GM19372 (cell line): Measurements from ENCODE around the gene SQSTM1.
"Not testable (repeated sequence)": the region's sequence is repeated elsewhere in the genome, so short reads cannot be mapped to it uniquely, and the experiment has no call there.

Source experiments
- ATAC-seq: cut with Tn5 transposase; IDR thresholded peaks from one replicate; pipeline ENCODE4 v1.9.1; 2021; ENCODE audit warnings: mild to moderate bottlenecking, low read depth, moderate library complexity; ENCODE audit not compliant: unreplicated experiment

The SQSTM1 gene

GRCh38 chr5:179823937-179824744, 3.4 kb downstream of the SQSTM1 start:
- ATAC-seq, result no peak

DNA sequence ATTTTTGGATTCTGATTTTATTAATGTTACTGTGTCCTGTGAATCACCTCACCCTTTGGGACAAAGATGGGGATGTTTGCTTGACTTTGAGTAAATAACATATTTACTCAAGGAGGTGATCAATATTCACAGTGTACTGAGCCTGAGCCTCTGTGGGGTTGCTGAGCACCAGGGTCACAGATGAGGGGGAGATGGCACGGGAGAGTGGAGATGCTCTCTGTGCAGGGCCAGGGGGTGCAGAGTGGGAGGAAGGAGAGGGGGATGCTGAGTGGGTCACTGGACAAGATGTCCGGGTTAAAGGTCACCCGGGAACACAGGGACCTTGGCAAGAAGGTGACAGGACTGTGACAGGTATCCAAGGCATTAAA, 4.0 kb downstream of the SQSTM1 start:
- ATAC-seq, result no peak

GRCh38 chr5:179825655-179826182, 5.0 kb downstream of the SQSTM1 start:
- ATAC-seq, result no peak

- no peak for ATAC-seq
Observed at GRCh38 chr5:179827680-179828079, 7.0 kb downstream of the SQSTM1 start.

DNA sequence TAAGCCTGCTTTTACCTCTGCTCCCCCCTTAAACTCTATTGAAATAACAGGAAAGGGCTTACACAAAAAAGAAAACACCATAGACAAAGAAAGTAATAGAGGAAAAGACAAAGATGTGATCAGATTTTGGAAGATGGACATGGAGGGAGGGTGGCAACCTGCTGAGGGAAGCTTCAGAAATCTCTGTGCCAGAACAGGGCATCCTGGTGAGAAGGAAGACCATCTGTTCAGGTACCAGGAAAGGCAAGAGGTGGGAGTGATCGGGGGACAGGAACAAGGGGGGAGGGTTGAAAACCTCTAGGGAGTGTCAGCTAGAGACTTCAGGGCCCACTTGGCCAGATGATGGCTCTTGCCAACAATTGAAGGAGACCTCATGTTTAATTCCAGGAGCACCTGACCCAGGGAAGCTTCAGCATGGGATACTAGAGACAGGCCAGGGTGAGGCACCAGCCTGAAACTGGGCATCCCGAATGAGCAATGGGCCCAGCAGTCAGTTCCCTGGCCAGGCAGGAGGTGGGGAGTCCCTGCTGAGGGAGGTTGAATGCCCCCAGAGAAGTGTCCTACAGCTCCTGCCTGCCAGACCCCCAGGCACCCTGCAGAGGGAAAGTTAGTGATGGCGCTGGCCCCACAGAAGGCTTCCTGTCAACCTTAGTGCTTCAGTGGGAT, 8.2 kb downstream of the SQSTM1 start:
- no peak for ATAC-seq

DNA sequence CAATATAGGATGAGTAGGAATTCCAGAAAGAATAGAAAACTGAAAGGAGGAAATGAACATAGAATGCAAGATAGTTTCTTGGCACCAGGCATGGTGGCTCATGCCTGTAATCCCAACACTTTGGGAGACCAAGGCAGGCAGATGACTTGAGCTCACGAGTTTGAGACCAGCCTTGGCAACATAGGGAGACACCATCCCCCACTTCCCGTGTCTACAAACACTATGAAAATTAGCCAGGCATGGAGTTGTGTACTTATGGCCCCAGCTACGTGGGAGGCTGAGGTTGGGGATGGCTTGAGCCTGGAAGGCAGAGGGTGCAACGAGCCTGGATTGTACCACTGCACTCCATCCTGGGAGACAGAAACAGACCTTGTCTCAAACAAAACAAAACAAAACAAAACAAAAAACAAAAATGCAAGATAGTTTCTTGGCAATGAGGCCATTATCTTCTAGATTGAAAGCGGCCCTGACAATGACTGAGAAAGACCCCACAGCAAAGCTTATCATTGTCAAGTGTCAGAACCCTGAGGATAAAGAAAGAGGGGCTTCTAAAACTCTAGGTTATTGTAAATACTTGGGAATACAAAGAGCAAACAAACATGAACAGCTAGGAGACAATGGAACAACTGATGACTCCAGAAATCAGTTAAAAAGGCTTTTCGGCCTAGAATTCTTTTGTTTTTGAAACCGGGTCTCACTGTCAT, 9.2 kb downstream of the SQSTM1 start:
- ATAC-seq, result no peak

- no peak for ATAC-seq
Observed at GRCh38 chr5:179830818-179831468, 10.2 kb downstream of the SQSTM1 start.

- ATAC-seq, result no peak
Observed at GRCh38 chr5:179832039-179832745, 11.5 kb downstream of the SQSTM1 start.

DNA sequence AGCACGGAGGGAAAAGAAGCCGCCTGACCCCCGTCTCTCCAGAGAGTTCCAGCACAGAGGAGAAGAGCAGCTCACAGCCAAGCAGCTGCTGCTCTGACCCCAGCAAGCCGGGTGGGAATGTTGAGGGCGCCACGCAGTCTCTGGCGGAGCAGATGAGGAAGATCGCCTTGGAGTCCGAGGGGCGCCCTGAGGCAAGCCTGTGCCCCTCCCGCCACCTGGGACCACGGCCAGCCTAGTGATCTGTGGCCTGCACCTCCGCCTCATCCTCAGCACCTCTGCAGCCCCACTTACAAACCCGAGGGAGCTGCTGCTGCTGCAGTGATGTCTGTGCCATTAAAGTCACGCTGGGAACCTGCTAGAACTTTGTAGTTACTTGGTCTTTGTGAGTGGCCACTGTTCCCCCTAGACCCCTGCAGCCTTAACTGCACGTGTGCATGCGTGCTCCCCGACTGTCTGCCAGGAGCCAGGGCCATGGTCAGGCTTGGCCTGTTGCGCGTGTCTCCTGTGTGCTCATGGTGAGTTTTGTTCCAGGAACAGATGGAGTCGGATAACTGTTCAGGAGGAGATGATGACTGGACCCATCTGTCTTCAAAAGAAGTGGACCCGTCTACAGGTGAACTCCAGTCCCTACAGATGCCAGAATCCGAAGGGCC, 12.5 kb downstream of the SQSTM1 start:
- ATAC-seq, result no peak

DNA sequence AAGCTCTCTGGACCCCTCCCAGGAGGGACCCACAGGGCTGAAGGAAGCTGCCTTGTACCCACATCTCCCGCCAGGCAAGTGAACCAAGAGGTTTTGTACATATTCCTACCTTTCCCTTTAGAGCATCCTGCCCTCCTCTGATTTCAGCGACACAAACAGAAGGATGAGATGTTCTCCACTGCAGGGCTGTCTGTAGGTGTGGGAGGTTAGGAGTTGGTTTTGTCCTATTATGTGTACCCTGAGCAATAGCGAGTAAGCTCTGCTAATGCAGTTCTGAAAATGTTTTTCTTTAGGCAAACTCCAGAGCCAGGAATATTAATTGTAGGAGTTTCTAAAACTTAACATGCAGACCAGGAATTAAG, 13.0 kb downstream of the SQSTM1 start:
- ATAC-seq, result no peak

DNA sequence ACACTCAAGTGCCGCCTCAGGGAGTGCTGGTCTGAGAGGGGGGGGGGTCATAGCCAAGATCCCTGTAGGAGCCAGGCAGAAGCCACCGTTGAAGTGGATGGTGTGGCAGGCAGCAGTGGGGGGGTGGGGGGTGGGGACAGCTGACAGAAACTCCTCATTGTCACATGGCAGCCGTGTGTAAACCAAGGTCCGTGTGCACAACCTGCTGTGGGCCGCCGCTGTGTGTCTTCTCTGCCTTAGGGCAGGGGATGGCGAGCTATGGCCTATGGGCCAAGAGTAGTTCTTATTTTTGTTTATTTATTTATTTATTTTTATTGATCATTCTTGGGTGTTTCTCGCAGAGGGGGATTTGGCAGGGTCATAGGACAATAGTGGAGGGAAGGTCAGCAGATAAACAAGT, 13.4 kb downstream of the SQSTM1 start:
- no peak for ATAC-seq

GRCh38 chr5:179834871-179835270, 14.2 kb downstream of the SQSTM1 start:
- ATAC-seq, result not testable (repeated sequence)

- ATAC-seq, result no peak
Observed at GRCh38 chr5:179836225-179837019, 15.7 kb downstream of the SQSTM1 start.

GRCh38 chr5:179837076-179838011, 16.6 kb downstream of the SQSTM1 start:
- ATAC-seq, result no peak

DNA sequence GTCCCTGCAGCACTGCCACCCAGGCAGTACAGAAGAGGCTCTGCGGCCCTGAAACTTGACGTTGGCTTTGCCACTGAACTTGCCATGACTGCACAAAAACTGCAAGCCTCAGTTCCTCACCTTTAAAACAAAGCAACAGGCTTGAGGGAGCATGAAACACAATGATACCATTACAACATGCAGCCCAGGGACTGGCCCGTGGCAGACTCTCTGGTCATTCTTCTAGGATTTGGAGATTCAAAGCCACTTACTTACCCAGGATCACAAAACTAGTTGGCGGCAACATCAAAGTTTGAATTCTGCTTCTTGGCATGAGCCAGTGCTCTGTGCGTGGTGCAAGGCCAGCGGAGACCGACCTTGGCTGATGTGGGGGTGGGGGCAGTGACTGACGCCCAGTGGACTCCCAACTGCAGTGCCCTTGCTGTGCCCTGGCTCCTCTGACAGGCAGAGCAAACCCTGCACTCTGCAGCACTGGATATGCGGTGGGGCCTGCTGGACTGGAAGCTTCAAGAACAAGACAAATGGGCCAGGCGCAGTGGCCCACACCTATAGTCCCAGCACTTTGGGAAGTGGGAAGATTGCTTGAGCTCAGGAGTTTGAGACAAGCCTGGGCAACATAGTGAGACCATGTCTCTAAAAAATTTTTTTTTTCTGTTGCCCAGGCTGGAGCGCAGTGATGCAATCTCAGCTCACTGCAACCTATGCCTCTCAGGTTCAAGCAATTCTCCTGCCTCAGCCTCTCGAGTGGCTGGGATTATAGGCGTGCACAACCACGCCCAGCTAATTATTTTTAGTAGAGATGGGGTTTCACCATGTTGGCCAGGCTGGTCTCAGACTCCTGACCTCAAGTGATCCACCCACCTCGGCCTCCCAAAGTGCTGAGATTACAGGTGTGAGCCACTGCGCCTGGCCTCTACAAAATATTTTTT, 18.9 kb downstream of the SQSTM1 start:
- ATAC-seq, result no peak

DNA sequence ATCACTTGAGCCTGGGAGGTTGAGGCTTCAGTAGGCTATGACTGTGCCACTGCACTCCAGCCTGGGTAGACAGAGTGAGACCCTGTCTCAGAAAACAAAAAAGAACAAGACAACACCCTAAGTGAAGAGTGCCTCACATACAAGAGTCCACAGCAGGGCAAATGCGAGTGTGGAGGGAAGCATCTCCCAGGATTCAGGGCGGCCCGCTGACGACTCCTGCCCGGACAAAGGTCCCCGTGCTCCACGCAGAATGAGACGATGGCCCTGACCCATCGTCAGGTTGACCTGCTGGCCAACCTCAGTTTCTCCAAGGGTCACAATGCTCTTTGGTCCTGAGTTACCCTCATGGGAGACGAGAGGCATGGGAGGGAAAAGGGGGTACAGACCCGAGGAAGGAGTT, 19.6 kb downstream of the SQSTM1 start:
- no peak for ATAC-seq

DNA sequence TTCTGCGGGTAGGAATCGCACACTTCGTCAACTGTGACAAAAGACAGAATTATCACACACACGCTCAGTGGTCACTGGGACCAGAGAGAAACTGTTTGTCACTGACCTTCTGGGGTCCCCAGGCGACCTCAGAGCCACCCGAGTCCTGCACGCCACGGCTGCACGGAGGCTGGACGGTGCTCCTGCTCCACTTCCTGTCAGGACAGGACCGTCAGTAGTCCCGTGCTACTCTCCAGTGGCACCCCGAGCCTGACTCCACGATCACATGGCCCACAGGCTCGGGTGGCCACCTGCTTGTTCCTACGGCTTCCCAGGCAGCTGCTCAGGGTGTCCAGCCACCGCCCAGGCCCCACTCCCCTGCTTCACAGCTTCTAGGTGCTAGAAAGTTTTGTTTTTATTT, 20.1 kb downstream of the SQSTM1 start:
- ATAC-seq, result no peak
